Mesodermal cell (in vitro differentiated cells): ENCODE data around the gene COPZ1.
A peak's percentile ranks its signal among the peaks of the same experiment; 100 is the strongest.
"Not testable (repeated sequence)": the region's sequence is repeated elsewhere in the genome, so short reads cannot be mapped to it uniquely, and the experiment has no call there.

Source experiments
- H3K27ac ChIP-seq: 2 replicates; pipeline ENCODE4 v1.7.0; 2013; ENCODE audit warnings: mild to moderate bottlenecking, low read depth, low read length, moderate library complexity; ENCODE audit not compliant: severe bottlenecking
- H3K36me3 ChIP-seq: 2 replicates; pipeline ENCODE4 v1.7.1; 2013; ENCODE audit warnings: mild to moderate bottlenecking, low read length, moderate library complexity; ENCODE audit not compliant: control insufficient read depth, insufficient read depth
- H3K4me1 ChIP-seq: one replicate; pipeline ENCODE4 v1.7.1; 2013; ENCODE audit warnings: mild to moderate bottlenecking, low read length; ENCODE audit not compliant: insufficient read depth, control insufficient read depth, poor library complexity, severe bottlenecking
- H3K4me3 ChIP-seq: 2 replicates; pipeline ENCODE4 v1.7.0; 2013; ENCODE audit warnings: low read length, control low read depth, mild to moderate bottlenecking; ENCODE audit not compliant: insufficient read depth, poor library complexity, severe bottlenecking; ENCODE audit errors: extremely low read depth
- H3K9me3 ChIP-seq: 2 replicates; pipeline ENCODE4 v1.7.1; 2013; ENCODE audit warnings: mild to moderate bottlenecking, low read length, moderate library complexity; ENCODE audit not compliant: control insufficient read depth
- WGBS, 2 experiments: methylation state at CpG; one replicate each; pipeline ENCODE4 v1.1.5; 2013; ENCODE audit warnings: missing lambda C conversion rate in 2 of 2; ENCODE audit not compliant: insufficient coverage in 2 of 2; 5-methylcytosine and 5-hydroxymethylcytosine counted together

COPZ1 gene

DNA sequence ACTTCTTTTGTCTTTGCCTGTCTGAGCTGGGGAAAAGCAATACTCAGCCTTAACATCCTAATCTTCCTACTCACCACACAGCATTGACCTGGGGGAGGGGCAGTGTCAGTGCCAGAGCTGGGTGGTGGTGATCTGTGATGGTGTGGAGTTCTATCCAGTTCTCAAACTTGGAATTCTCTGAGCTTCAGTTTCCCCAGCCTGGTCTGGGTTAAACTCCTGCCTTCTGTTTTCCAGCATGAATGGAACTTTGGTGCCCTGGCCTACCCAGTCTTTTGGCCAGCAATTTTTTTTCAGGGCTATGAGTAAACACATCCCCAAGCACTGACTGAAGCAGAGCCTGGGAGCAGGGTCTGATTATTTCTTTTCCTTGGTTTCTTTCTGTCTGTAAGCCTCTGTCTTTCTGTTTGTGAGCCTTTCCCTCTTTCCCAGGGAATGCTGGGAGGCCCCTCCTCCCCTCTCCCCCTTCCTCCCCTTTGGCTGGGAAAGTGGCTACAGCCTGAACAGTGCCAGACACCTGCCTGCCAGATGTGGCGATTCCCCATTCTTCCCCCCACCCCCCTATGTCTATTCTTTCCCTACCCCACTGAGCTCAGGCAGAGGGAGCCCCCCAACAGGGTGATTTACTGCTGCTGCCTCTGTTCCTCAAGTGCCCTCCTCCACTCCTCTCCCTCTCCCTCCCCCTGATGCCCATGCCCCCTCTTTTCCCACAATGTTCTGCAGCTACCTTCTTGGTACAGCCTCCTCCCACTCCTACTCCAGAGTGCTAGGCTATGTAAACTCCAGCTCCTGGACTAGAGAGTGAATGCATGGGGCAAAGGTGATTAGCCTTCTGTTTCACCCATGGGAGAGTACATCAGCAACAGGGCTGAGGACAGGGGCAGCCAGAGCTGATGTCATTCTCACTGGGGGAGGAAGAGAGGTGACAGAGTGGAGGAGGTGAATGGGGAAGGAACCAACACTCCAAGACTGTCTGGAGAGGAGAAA, 28.3 kb downstream of the COPZ1 start:
- WGBS, 2 experiments = 44 to 71% methylated on average over 1 of the region's 1 CpG
- Histone ChIP-seq H3K4me1 (peaks cover 78% of the 10 kb centered on the region), H3K27ac (peak overlapping the region; percentile 87), H3K9me3 (no peaks in the 10 kb centered on the region), H3K36me3 (peaks cover 36% of the 10 kb centered on the region), H3K4me3 (no peak overlapping the region)

- not testable (repeated sequence) for H3K27ac ChIP-seq, H3K9me3 ChIP-seq, H3K4me3 ChIP-seq
- H3K4me1 ChIP-seq = peaks cover 78% of the 10 kb centered on the region
- 88 to 100% methylated on average over 1 of the region's 7 CpGs for WGBS, 2 experiments
- H3K36me3 ChIP-seq = peaks cover 26% of the 10 kb centered on the region
Observed at GRCh38 chr12:54354271-54354670, 29.3 kb downstream of the COPZ1 start.

DNA sequence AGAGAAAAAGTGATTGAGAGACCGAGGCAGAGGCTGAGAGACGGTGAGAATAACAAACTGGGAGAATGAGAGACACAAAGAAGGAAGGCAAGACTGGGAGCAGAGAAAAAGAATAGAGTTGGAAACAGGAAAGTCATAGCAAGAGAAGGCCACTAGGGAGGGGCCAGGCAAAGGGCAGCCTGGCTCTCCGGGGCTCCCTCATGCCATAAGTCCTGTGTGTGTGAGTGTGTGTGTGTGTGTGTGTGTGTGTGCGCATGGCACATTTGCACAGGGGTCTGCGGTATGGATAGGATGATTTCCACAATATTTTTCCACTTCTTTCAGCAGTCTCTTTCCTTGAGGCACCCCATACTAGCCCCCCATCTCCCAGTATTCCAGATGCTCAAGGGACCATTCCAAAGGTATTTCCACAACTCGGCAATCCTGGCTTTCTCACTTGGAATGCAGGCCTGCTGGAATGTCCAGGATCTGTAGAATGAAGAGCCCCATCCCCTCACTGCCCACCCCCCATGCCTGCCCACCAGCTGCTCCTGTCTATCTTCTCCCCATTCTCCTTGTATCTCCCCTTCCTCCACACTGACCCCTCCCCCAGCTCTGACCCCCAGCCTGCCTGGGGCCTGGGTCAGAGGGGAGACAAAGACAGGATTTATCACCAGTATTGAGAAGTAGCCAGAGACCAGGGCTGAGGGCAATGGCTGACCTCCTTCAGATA, 30.3 kb downstream of the COPZ1 start:
- WGBS, 2 experiments = 55 to 59% methylated on average over 3 of the region's 6 CpGs
- peak overlapping the region; percentile 92 for H3K27ac ChIP-seq
- no peak overlapping the region for H3K4me3 ChIP-seq
- H3K36me3 ChIP-seq = peaks cover 17% of the 10 kb centered on the region
- peaks cover 81% of the 10 kb centered on the region for H3K4me1 ChIP-seq
- no peaks in the 10 kb centered on the region for H3K9me3 ChIP-seq

DNA sequence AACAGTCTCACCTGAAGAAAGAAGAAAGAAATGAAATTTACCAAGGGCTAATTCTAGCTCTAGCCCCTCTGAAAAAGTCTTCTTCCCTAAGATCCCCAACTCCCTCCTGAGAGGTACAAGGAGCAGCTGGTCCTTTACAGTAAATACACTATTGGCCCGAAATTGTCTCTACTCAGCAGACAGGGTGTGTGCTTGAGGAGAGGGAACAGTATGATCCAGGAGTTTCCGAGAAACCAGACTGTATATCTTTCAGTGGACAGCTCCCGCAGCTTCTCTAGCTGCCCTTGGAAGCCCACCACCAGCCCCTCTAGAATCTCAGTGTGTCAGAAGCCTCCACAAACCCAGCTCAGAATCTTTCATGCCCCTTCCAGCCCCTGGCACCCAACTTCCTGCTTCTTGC, 31.3 kb downstream of the COPZ1 start:
- WGBS, 2 experiments = 86 to 92% methylated on average over 2 to 3 of the region's 3 CpGs
- Histone ChIP-seq H3K27ac (peak overlapping the region; percentile 92), H3K4me3 (no peak overlapping the region), H3K36me3 (peaks cover 7% of the 10 kb centered on the region), H3K9me3 (no peaks in the 10 kb centered on the region), H3K4me1 (peaks cover 78% of the 10 kb centered on the region)

- Histone ChIP-seq H3K27ac (peak overlapping the region; percentile 92), H3K36me3 (no peaks in the 10 kb centered on the region), H3K9me3 (no peaks in the 10 kb centered on the region), H3K4me1 (peaks cover 71% of the 10 kb centered on the region), H3K4me3 (no peak overlapping the region)
- WGBS, 2 experiments = 40 to 54% methylated on average over 1 of the region's 4 CpGs
Observed at GRCh38 chr12:54356951-54357356, 32.0 kb downstream of the COPZ1 start.

DNA sequence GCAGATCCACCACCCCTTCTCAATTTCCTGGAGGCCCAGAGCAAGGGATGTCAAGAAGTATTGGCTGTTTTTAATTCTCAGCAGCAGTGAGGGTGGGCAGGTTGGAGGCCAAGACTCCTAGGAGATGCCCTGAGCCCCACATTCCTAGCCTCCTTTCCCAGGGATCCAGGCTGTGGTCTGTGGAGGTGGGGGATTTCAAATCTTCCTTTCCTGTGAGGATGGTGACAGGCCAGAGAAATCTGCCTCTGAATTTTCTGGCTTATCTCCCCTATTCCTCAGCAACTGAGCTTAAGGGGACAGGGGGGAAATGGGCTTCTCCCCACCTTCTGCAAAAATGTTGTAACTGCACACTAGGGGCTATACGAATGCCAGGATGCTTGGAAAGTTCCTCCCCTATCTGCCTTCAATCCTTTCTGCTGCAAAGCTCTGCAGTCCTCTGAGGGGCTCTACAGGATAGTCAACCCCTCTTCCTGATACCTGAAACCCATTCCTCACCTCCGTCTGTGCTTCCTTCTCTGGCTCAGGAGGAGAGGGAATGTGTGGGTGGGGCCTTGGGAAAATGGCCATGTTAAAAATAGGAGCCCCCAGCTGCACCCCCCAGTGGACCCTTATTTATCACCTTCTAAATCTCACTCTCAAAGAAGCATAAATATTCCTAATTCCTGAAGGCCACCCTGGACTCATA, 32.7 kb downstream of the COPZ1 start:
- Histone ChIP-seq H3K9me3 (no peaks in the 10 kb centered on the region), H3K36me3 (no peaks in the 10 kb centered on the region), H3K4me1 (peaks cover 64% of the 10 kb centered on the region), H3K4me3 (peak overlapping the region; percentile 50), H3K27ac (peak overlapping the region; percentile 92)
- WGBS, 2 experiments = 17 to 50% methylated on average over 1 of the region's 2 CpGs

- peak overlapping the region; percentile 92 for H3K27ac ChIP-seq
- H3K36me3 ChIP-seq = no peaks in the 10 kb centered on the region
- no peaks in the 10 kb centered on the region for H3K9me3 ChIP-seq
- 1 to 7% methylated on average over 10 of the region's 15 CpGs for WGBS, 2 experiments
- peaks cover 57% of the 10 kb centered on the region for H3K4me1 ChIP-seq
- peak overlapping the region; percentile 50 for H3K4me3 ChIP-seq
Observed at GRCh38 chr12:54358191-54358944, 33.4 kb downstream of the COPZ1 start.

DNA sequence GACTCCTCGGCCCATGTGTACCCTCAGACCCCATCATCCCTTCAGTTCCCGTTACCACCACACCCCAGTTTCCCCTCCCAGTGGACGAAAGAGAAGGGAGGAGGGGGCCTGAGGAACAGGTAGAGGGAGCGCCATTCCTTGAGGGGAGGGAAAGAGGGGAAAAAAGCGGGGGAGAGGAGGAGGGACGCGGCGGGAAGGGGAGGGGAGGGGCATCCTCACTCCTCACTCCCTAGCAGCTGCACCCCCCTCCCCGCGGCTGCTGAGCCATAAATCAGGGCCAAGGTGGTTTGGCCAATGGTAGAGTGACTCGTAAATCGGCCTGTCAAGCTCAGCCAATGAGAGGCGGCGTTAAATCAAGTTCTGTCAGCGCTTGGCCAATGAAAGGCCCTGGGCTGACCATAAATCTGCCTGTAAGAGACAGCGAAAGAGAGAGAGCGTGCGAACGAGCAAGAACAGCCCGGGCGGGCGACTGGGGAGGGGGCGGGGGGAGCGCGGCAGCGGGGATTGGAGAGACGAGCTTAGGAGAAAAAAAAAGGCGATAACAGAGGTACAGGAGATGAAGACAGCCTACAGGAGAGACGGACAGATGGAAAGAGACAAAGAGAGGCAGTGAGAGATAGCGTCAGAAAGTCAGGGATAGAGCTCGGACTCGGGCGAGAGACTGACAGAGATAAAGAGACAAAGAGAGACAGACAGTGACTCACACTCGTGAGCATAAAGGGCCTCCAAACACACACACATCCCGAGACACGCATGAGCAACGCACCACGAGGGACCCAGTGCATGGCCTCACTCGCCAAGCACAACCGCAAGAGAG, 34.2 kb downstream of the COPZ1 start:
- WGBS, 2 experiments = 0 to 1% methylated on average over 22 to 28 of the region's 40 CpGs
- peak overlapping the region; percentile 50 for H3K4me3 ChIP-seq
- H3K36me3 ChIP-seq = no peaks in the 10 kb centered on the region
- peak overlapping the region; percentile 92 for H3K27ac ChIP-seq
- H3K4me1 ChIP-seq = peaks cover 50% of the 10 kb centered on the region
- H3K9me3 ChIP-seq = no peaks in the 10 kb centered on the region

DNA sequence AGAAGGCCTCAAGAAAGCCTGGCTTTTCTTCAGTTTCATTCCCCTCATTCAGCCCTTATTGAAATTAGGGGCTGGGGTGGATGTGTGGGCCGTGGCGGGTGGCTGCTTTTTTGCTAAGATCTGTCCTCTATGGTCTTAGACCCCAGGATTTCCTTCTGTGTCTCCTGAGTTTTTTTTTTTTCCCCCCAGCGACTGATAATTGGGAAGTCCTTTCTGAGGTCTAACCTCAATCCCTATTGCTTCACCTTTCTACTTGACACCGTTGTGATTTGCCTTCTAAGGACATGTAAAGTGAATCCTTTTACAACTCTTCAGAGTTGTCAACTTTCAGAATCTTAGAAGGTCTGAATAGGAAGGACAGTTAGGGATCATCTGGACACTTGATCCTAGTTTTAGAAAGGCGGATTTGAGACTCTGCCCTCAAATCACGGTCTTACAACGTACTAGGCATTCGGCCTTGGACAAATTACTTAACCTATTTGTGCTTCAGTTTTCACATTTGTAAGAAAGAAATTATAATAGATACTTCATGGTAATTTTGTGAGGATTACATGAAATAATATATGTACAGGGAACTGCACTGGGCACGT, 34.9 kb downstream of the COPZ1 start:
- Histone ChIP-seq H3K36me3 (no peaks in the 10 kb centered on the region), H3K4me3 (peak overlapping the region; percentile 50), H3K4me1 (peaks cover 46% of the 10 kb centered on the region), H3K27ac (peak overlapping the region; percentile 92), H3K9me3 (no peaks in the 10 kb centered on the region)
- 66 to 95% methylated on average over 3 to 4 of the region's 9 CpGs for WGBS, 2 experiments
